ENCODE results near the gene OR4F17. TPM values are rescaled to one million over a fixed set of nuclear protein-coding genes. Genes with fewer than 3 reads are reported as not detected.
"Not testable (repeated sequence)": the region's sequence is repeated elsewhere in the genome, so short reads cannot be mapped to it uniquely, and the experiment has no call there.

Gene OR4F17, protein sequence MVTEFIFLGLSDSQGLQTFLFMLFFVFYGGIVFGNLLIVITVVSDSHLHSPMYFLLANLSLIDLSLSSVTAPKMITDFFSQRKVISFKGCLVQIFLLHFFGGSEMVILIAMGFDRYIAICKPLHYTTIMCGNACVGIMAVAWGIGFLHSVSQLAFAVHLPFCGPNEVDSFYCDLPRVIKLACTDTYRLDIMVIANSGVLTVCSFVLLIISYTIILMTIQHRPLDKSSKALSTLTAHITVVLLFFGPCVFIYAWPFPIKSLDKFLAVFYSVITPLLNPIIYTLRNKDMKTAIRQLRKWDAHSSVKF
- not detected for total RNA-seq

DNA sequence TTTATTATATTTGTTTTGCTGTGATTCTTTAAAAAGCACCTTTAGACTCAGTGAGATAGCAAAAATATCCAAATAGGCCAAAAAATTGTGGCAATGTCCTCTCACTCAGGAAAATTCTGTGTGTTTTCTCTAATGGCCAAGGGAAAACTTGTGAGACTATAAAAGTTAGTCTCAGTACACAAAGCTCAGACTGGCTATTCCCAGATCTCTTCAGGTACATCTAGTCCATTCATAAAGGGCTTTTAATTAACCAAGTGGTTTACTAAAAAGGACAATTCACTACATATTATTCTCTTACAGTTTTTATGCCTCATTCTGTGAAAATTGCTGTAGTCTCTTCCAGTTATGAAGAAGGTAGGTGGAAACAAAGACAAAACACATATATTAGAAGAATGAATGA is at the start of gene OR4F17:
OR4F17 (plus strand) TSS at position 301 of the 400 bp plus-strand sequence. CDS start 3,575 bp downstream, outside the sequence.
- H3K4me1 ChIP-seq; H3K4me3 ChIP-seq; H3K27me3 ChIP-seq; H3K36me3 ChIP-seq; H3K27ac ChIP-seq; DNase-seq (ENCODE audit: low spot score in 2 of 2); H3K9me3 ChIP-seq: not testable (repeated sequence)

DNA sequence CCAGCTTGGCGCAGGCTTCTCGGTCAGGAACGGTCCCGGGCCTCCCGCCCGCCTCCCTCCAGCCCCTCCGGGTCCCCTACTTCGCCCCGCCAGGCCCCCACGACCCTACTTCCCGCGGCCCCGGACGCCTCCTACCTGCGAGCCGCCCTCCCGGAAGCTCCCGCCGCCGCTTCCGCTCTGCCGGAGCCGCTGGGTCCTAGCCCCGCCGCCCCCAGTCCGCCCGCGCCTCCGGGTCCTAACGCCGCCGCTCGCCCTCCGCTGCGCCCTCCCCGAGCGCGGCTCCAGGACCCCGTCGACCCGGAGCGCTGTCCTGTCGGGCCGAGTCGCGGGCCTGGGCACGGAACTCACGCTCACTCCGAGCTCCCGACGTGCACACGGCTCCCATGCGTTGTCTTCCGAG is 36.1 kb upstream of the OR4F17 start:
- H3K27ac ChIP-seq; DNase-seq (ENCODE audit: low spot score in 2 of 2); H3K27me3 ChIP-seq; H3K9me3 ChIP-seq; H3K36me3 ChIP-seq; H3K4me1 ChIP-seq: not testable (repeated sequence)
- no CpG with 5 or more reads among the region's 54 CpGs for WGBS
- H3K4me3 ChIP-seq, result peak overlapping the region; percentile 38

DNA sequence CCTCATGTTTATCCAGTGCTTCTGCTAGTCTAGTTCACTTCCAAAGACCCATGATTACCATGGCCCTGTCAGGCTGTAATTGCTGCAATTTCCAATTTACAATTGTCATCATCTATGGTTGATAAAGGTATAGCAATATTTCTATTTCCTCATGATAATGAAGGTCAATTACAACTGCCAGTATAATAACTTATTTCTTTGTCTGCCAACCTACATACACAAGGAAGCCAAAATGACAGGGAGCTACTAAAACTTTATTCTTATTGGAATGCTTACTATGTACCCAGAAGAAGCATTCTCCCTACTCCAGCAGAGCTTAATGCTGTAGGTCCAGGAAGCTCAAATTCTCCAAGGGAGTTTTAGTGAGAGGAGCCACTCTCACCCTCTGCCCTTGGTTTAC is 24.0 kb upstream of the OR4F17 start:
- H3K4me3 ChIP-seq; H3K9me3 ChIP-seq; H3K4me1 ChIP-seq; H3K27ac ChIP-seq; H3K36me3 ChIP-seq; DNase-seq (ENCODE audit: low spot score in 2 of 2); H3K27me3 ChIP-seq: not testable (repeated sequence)

DNA sequence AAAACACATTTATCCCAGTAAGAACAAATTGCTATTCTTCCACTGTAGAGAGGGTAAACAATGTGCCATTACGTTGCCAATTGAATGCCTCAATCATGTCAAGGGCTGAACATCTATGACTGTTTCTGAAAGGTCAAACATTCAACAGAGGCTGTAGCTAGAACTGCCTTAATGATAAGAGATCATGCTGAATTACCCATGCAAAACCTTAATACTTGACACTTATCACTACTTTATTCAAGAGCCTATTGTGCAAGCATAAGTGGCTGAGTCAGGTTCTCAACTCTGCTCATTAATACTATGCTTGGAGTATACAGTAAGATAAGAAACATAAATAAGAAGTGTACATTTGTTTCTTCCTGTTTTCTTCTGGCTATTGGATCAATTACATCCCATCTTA is 23.3 kb upstream of the OR4F17 start:
- not testable (repeated sequence) for H3K27me3 ChIP-seq; H3K4me1 ChIP-seq; H3K4me3 ChIP-seq; H3K9me3 ChIP-seq; DNase-seq (ENCODE audit: low spot score in 2 of 2); H3K27ac ChIP-seq; H3K36me3 ChIP-seq
- WGBS, result no CpG with 5 or more reads among the region's 1 CpG

DNA sequence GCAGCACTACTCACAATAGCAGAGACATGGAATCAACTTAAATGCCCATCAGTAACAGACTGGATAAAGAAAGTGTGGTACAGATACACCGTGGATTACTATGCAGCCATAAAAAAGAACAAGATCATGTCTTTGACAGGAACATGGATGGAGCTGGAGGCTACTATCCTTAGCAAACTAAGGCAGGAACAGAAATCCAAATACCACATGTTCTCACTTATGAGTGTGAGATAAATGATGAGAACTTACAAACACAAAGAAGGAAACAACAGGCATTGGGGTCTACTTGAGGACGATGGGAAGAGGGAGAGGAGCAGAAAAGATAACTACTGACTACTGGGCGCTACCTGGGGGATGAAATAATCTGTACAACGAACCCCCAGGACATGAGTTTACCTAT is 16.2 kb upstream of the OR4F17 start:
- not testable (repeated sequence) for H3K27ac ChIP-seq; DNase-seq (ENCODE audit: low spot score in 2 of 2); H3K4me1 ChIP-seq; H3K4me3 ChIP-seq; H3K36me3 ChIP-seq; H3K9me3 ChIP-seq; H3K27me3 ChIP-seq
- 92% methylated on average over 3 of the region's 4 CpGs for WGBS

DNA sequence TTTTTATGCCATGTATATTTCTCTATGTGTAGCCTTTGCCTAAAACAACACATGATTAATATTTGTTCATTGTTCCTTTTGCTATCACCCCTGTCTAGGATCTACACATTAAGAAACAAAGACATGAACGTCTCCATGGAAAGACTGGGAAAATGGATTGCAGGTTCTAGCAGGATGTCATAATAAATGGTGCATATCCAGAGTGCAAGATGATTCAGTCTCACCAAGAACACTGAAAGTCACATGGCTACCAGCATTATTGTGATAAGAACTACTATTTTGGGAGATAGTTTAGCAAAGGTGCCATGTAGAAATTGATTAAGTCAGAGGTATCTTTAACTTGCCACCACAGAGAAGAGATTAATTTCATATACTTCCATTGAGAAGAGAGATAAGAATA is 12.1 kb upstream of the OR4F17 start:
- not testable (repeated sequence) for H3K27ac ChIP-seq; H3K27me3 ChIP-seq; H3K9me3 ChIP-seq; H3K4me1 ChIP-seq; H3K36me3 ChIP-seq; DNase-seq (ENCODE audit: low spot score in 2 of 2); H3K4me3 ChIP-seq
- no CpG with 5 or more reads among the region's 1 CpG for WGBS

DNA sequence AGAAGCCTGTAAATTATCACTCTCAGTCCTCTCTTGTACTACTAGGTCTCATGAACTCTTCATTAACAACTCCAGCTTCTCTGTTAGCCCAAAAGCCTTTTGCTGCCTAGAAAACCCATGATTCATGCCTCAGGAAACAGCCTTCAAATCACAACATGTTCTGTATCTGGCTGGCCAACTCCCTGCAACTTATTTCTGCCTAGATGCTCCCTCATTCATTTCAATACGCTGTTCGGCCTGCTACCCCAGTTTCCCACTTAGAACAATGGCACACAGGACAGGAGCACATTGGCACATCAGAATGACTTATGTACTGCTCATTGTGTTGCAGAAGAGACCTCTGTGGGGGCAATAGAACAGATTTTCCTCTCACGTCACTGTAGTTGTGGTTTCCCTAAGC is 9.3 kb upstream of the OR4F17 start:
- not testable (repeated sequence) for H3K4me1 ChIP-seq; H3K9me3 ChIP-seq; H3K36me3 ChIP-seq; DNase-seq (ENCODE audit: low spot score in 2 of 2); H3K4me3 ChIP-seq; H3K27me3 ChIP-seq; H3K27ac ChIP-seq
- WGBS, result no CpG with 5 or more reads among the region's 3 CpGs

DNA sequence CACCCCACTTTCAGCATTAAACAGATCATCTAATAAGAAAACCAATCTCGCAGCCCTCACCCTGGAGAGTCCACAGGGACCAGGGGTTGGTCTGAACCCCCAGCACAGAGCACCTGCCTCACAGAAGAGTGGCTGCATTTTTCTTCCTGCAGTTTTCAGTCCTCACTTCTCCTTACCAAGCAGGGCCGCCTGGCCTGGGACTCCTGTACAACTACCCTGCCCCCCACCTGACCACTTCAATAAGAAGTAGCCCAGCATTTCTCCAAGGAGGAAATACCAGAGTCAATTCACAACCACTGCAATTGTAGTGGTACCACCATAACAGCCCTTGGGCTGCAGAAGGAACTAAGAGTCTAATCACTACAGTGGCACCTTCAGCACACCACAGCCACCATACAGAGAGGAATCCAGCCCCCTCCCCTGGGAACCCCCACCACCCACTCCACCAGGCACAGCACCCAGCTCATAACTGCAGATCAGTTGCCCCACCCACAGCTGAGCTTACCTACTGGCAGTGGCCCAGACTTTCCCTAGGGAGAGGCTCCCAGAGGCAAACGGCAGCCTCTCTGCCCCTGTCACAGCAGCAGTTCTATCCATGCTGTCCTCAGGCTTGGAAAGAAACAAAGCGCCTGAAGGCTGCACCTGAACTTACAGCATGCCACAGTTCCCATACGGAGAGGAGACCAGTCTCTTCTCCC is 13.7 kb downstream of the OR4F17 start:
- H3K4me1 ChIP-seq; H3K4me3 ChIP-seq; H3K9me3 ChIP-seq; H3K36me3 ChIP-seq; H3K27ac ChIP-seq; DNase-seq (ENCODE audit: low spot score in 2 of 2); H3K27me3 ChIP-seq: not testable (repeated sequence)
- WGBS, result no CpG with 5 or more reads among the region's 5 CpGs

Other genes with a start within 250 kb of the OR4F17 start
- gene PLPP2, start 184.3 kb downstream of the OR4F17 start, total RNA-seq, result 100 to 1,000 TPM in 3 of 4 donors, 10 to 100 TPM in 1; 75.9 to 114 (median 109) TPM
- gene MIER2, start 237.7 kb downstream of the OR4F17 start, total RNA-seq, result 10 to 100 TPM; 17.5 to 55.7 (median 44.8) TPM